SK-N-SH (cell line): Measurements from ENCODE around the gene STAT2. TPM values are rescaled to one million over a fixed set of nuclear protein-coding genes. Genes with fewer than 3 reads are reported as not detected.
A peak's percentile ranks its signal among the peaks of the same experiment; 100 is the strongest.

Experiments used
- CTCF ChIA-PET: fragments of 300-600, 350-600 bp; formaldehyde crosslinking; extraction: SDS; loops from one replicate; lab custom pipeline; 2021; lab: Yijun Ruan, JAX
- POLR2A ChIA-PET: fragments of 350-600 bp; sonication (Branson Sonifier 250); formaldehyde crosslinking; extraction: SDS; loops from one replicate; lab custom pipeline; 2020; ENCODE audit warnings: antibody characterized with exemption, inconsistent platforms; lab: Yijun Ruan, JAX
- DNase-seq: peaks from one replicate; pipeline ENCODE4 v3.0.0; 2012
- H2AFZ ChIP-seq: fragments of 200-600 bp; sonication (generic); 2 replicates; pipeline ENCODE4 v1.8.1; 2016; ENCODE audit warnings: antibody characterized with exemption, mild to moderate bottlenecking, low read depth
- H3F3A ChIP-seq: fragments of 200-600 bp; sonication (generic); replicated peaks from 2 replicates; pipeline ENCODE3; 2016; ENCODE audit warnings: antibody characterized with exemption, mild to moderate bottlenecking; ENCODE audit not compliant: insufficient read depth
- H3K27ac ChIP-seq, 2 experiments: fragments of 200-500 bp in 1 of 2; fragments of 200-600 bp in 1 of 2; sonication (Bioruptor generic) in 1 of 2; sonication (generic), shearing (Covaris generic) in 1 of 2; 2 replicates each; pipeline versions ENCODE4 v1.5.1 to v1.6.1; 2014 to 2016; ENCODE audit warnings: low read depth in 2 of 2, inconsistent platforms in 1 of 2, low read length in 1 of 2, mild to moderate bottlenecking in 1 of 2, mixed read lengths in 1 of 2
- H3K27me3 ChIP-seq: fragments of 200-600 bp; sonication (generic), shearing (Covaris generic); 2 replicates; pipeline ENCODE4 v1.6.1; 2016; ENCODE audit warnings: mixed run types; ENCODE audit not compliant: insufficient read depth
- H3K36me3 ChIP-seq, 2 experiments: fragments of 200-500 bp in 1 of 2; fragments of 200-600 bp in 1 of 2; sonication (Bioruptor generic) in 1 of 2; sonication (generic) in 1 of 2; replicated peaks in 1 of 2; 2 replicates each; pipeline versions ENCODE3 to v1.5.1; 2014 to 2016; ENCODE audit warnings: low read length in 1 of 2, mild to moderate bottlenecking in 1 of 2; ENCODE audit not compliant: insufficient read depth in 2 of 2, control insufficient read depth in 1 of 2
- H3K4me1 ChIP-seq, 2 experiments: fragments of 200-500 bp in 1 of 2; fragments of 200-600 bp in 1 of 2; sonication (Bioruptor generic) in 1 of 2; sonication (generic), shearing (Covaris generic) in 1 of 2; 2 replicates each; pipeline versions ENCODE4 v1.5.1 to v1.6.1; 2014 to 2016; ENCODE audit warnings: low read depth in 1 of 2, low read length in 1 of 2, mixed run types in 1 of 2; ENCODE audit not compliant: insufficient read depth in 2 of 2, control insufficient read depth in 1 of 2
- H3K4me2 ChIP-seq: fragments of 200-600 bp; sonication (generic), shearing (Covaris generic); 2 replicates; pipeline ENCODE4 v1.6.1; 2017; ENCODE audit warnings: mixed run types
- H3K4me3 ChIP-seq, 2 experiments: fragments of 200-500 bp in 1 of 2; fragments of 200-600 bp in 1 of 2; sonication (Bioruptor generic) in 1 of 2; sonication (generic), shearing (Covaris generic) in 1 of 2; 2 replicates each; pipeline versions ENCODE4 v1.5.1 to v1.8.1; 2014 to 2016; ENCODE audit warnings: low read depth in 2 of 2, inconsistent platforms in 1 of 2, low read length in 1 of 2, mild to moderate bottlenecking in 1 of 2, mixed read lengths in 1 of 2, moderate library complexity in 1 of 2
- H3K79me2 ChIP-seq: fragments of 200-600 bp; sonication (generic); 2 replicates; pipeline ENCODE4 v1.8.1; 2017; ENCODE audit warnings: mild to moderate bottlenecking; ENCODE audit not compliant: insufficient read depth
- H3K9ac ChIP-seq: fragments of 200-600 bp; sonication (generic); 2 replicates; pipeline ENCODE4 v1.6.1; 2017; ENCODE audit warnings: mixed run types
- H3K9me2 ChIP-seq: fragments of 200-600 bp; sonication (generic); 2 replicates; pipeline ENCODE4 v1.6.1; 2017; ENCODE audit warnings: mixed run types
- H3K9me3 ChIP-seq: fragments of 200-600 bp; sonication (generic); 2 replicates; pipeline ENCODE4 v1.6.1; 2017; ENCODE audit warnings: mixed run types, mild to moderate bottlenecking, moderate library complexity
- H4K20me1 ChIP-seq: fragments of 200-600 bp; sonication (generic); 2 replicates; pipeline ENCODE4 v1.6.1; 2017; ENCODE audit warnings: mild to moderate bottlenecking, mixed run types; ENCODE audit not compliant: insufficient read depth
- CTCF ChIP-seq: fragments of 200-600 bp; sonication (generic); IDR thresholded peaks from 2 replicates; pipeline ENCODE4 v1.6.1; 2017; ENCODE audit warnings: antibody characterized with exemption, mild to moderate bottlenecking, moderate library complexity
- GABPA ChIP-seq: IDR thresholded peaks from 2 replicates; pipeline ENCODE4 v1.4.0; 2012; ENCODE audit warnings: low read depth, mild to moderate bottlenecking
- JUND ChIP-seq: IDR thresholded peaks from 2 replicates; pipeline ENCODE4 v1.4.0; 2012
- RXRA ChIP-seq: IDR thresholded peaks from 2 replicates; pipeline ENCODE4 v1.4.0; 2012; ENCODE audit warnings: low read depth, mild to moderate bottlenecking, borderline replicate concordance
- YY1 ChIP-seq: IDR thresholded peaks from 2 replicates; pipeline ENCODE4 v1.4.0; 2012; ENCODE audit warnings: low read depth, mild to moderate bottlenecking
- WGBS: methylation state at CpG from one replicate; pipeline ENCODE4 v1.1.6; 2017; ENCODE audit warnings: low lambda C conversion rate; 5-methylcytosine and 5-hydroxymethylcytosine counted together
- polyA plus RNA-seq, 3 experiments: library from polyadenylated mRNA; depleted of rRNA; stranded (reverse); fragments of >200 nt; gene quantifications; 2 replicates each; pipeline ENCODE4 v1.2.3, GENCODE V29; 2012

The STAT2 gene
- polyA plus RNA-seq, 1 of the 3 experiments (the other 2 are of a cell fraction) = 58.1 TPM

- 82% methylated on average over 10 of the region's 10 CpGs for WGBS
- Histone ChIP-seq H3K9ac (no peak within 1 kb of the TSS), H3K4me2 (no peak within 1 kb of the TSS), H3K9me2 (no peaks in the 10 kb centered on the region), H3K4me3 (no peak within 1 kb of the TSS), H3K9me3 (no peaks in the 10 kb centered on the region), H3K4me1 (peaks cover 0 to 9% of the 10 kb centered on the region in 2 experiments; a peak in 1 of 4 replicates), H4K20me1 (no peaks in the 10 kb centered on the region; the same call in 1 of the 2 replicates), H3K79me2 (peaks cover 25% of the 10 kb centered on the region), H2AFZ (no peak within 1 kb of the TSS), H3K36me3 (no peaks in the 10 kb centered on the region), H3K27me3 (no peaks in the 10 kb centered on the region), H3F3A (peaks cover 6% of the 10 kb centered on the region), H3K27ac (no peak within 1 kb of the TSS)
- CTCF ChIA-PET = interaction anchor here (1.1 kb wide), 1 partner anchor 28 kb away, joined by 3 read pairs; no protein-coding TSS in a partner anchor
- TF ChIP-seq GABPA (no peak), RXRA (no peak), CTCF (no peak), YY1 (no peak)
- POLR2A ChIA-PET = interaction anchor here (0.9 kb wide), 1 partner anchor 235 kb away, joined by 3 read pairs; the partner anchor contains the start of gene ESYT1
- no peak for DNase-seq
These were observed 2.5 kb upstream of the STAT2 start, which contains the start of gene APOF for GRCh38 chr12:56362130-56363059. APOF (minus strand) TSS chr12:56362857; CDS start chr12:56362745, 112 bp downstream.

- POLR2A ChIA-PET = interaction anchor here (0.9 to 2.3 kb wide), 2 partner anchors 62 to 234 kb away, joined by 3 to 5 read pairs; partner anchors contain the start of gene ESYT1
- Histone ChIP-seq H3K36me3 (peaks cover 1 to 4% of the 10 kb centered on the region in 2 experiments), H3F3A (peaks cover 6% of the 10 kb centered on the region), H3K27ac (no peak overlapping the region), H3K4me1 (peaks cover 0 to 9% of the 10 kb centered on the region in 2 experiments; a peak in 1 of 4 replicates), H3K9ac (no peak overlapping the region), H3K27me3 (no peaks in the 10 kb centered on the region), H3K9me3 (no peaks in the 10 kb centered on the region), H2AFZ (no peak overlapping the region), H3K79me2 (peaks cover 29% of the 10 kb centered on the region), H3K9me2 (no peaks in the 10 kb centered on the region), H3K4me2 (peak overlapping the region; percentile 79; the same call in 1 of the 2 replicates), H4K20me1 (no peaks in the 10 kb centered on the region; the same call in 1 of the 2 replicates), H3K4me3 (no peak overlapping the region)
- CTCF ChIA-PET = interaction anchor here (1.1 kb wide), 1 partner anchor 27 kb away, joined by 3 read pairs; no protein-coding TSS in a partner anchor
- no peak for DNase-seq
- TF ChIP-seq JUND = no peak
- WGBS = 78% methylated on average over 8 of the region's 8 CpGs
These were observed 1.7 kb upstream of the STAT2 start for GRCh38 chr12:56361487-56362129.
